Gastroesophageal sphincter (tissue), 4 donors: ENCODE measurements around the gene LNX2. TPM values are rescaled to one million over a fixed set of nuclear protein-coding genes. Genes with fewer than 3 reads are reported as not detected.

ENCODE experiments used
- ATAC-seq: fragments of 150-250 bp; one replicate; pipeline ENCODE4 v1.9.1; 2016; ENCODE audit warnings: mild to moderate bottlenecking, moderate library complexity
- H3K27ac ChIP-seq, 4 donors: fragments of 200-600 bp; sonication (generic) in 3 of 4; 1 replicate in 3 of 4; 2 replicates in 1 of 4; pipeline ENCODE4 v1.5.1; 2016 to 2019
- H3K27me3 ChIP-seq: fragments of 200-600 bp; sonication (generic); one replicate; pipeline ENCODE4 v1.5.1; 2019
- H3K36me3 ChIP-seq, 2 donors: fragments of 200-600 bp; sonication (generic); one replicate each; pipeline ENCODE4 v1.5.1; 2019; ENCODE audit warnings: control low read depth in 1 of 2
- H3K4me1 ChIP-seq, 3 donors: fragments of 200-600 bp; sonication (generic); 1 replicate in 2 of 3; 2 replicates in 1 of 3; pipeline ENCODE4 v1.5.1; 2016 to 2019; ENCODE audit warnings: control low read depth in 2 of 3
- H3K4me3 ChIP-seq, 2 donors: fragments of 200-600 bp; sonication (generic); one replicate each; pipeline ENCODE4 v1.5.1; 2019; ENCODE audit warnings: mild to moderate bottlenecking in 1 of 2, moderate library complexity in 1 of 2
- H3K9me3 ChIP-seq, 3 donors: fragments of 200-600 bp; sonication (generic); one replicate each; pipeline ENCODE4 v1.5.1; 2017 to 2019; ENCODE audit warnings: control low read depth in 2 of 3
- CTCF ChIP-seq, 4 experiments: fragments of 200-600 bp in 2 of 4; fragments of 450-650 bp in 2 of 4; sonication (generic) in 1 of 4; IDR thresholded peaks; one replicate each; pipeline ENCODE4 v1.5.1; 2017 to 2019; ENCODE audit warnings: antibody characterized with exemption in 4 of 4, mild to moderate bottlenecking in 2 of 4, moderate library complexity in 2 of 4
- EP300 ChIP-seq: sonication (generic); formaldehyde crosslinking; IDR thresholded peaks from one replicate; pipeline ENCODE4 v1.6.1; 2017; ENCODE audit warnings: antibody characterized with exemption, mild to moderate bottlenecking
- POLR2A ChIP-seq, 2 donors: fragments of 450-650 bp; IDR thresholded peaks; one replicate each; pipeline ENCODE4 v1.6.1; 2017; ENCODE audit warnings: antibody characterized with exemption in 2 of 2, mild to moderate bottlenecking in 2 of 2, moderate library complexity in 1 of 2
- POLR2AphosphoS5 ChIP-seq: sonication (generic); formaldehyde crosslinking; IDR thresholded peaks from one replicate; pipeline ENCODE4 v1.6.1; 2017; ENCODE audit warnings: antibody characterized with exemption
- WGBS, 2 donors: methylation state at CpG; one replicate each; pipeline ENCODE4 v1.1.5; 2018; ENCODE audit warnings: low coverage in 1 of 2; 5-methylcytosine and 5-hydroxymethylcytosine counted together
- total RNA-seq, 4 donors: library from RNA; depleted of rRNA; stranded (reverse); fragments of >200 nt; gene quantifications; one replicate each; pipeline ENCODE4 v1.1.0, GENCODE V29; 2016

LNX2 gene
- total RNA-seq, 4 donors from 2014 or later = 10.6 to 16.0 (median 14.0) TPM

DNA sequence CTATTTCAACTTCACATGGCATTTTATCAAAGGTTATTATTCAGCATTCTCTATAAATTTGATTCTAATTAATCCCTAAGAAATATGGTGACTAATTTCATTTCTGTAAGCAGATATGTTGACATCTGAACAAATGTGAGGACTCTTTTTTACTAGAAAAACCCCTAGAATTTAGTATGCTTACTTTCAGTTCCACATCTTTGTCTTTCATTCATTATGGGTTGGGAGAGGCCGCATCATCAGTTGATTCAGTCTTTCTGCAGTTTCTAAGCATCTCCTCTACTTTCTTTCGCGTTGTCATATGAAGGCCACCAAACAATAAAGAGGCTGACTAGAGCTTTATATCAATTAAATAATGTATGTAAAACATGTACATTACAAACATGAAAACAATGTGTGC, 114.5 kb downstream of the LNX2 start:
- TF ChIP-seq CTCF (IDR thresholded peaks at IDR 0.05) (no peak), POLR2A (IDR thresholded peaks at IDR 0.05) (no peak), EP300 (no peak), POLR2AphosphoS5 (no peak)
- WGBS, 2 donors = 92 to 96% methylated on average over 3 of the region's 3 CpGs
- H3K36me3 ChIP-seq = no peaks in the 10 kb centered on the region
- H3K27ac ChIP-seq = no peak overlapping the region
- H3K4me3 ChIP-seq = no peak overlapping the region
- H3K4me1 ChIP-seq = no peaks in the 10 kb centered on the region
- no peaks in the 10 kb centered on the region for H3K9me3 ChIP-seq
- H3K27me3 ChIP-seq = no peaks in the 10 kb centered on the region
- ATAC-seq = no peak

- Histone ChIP-seq H3K36me3 (no peaks in the 10 kb centered on the region), H3K27me3 (no peaks in the 10 kb centered on the region), H3K4me3 (no peak overlapping the region), H3K9me3 (no peaks in the 10 kb centered on the region), H3K4me1 (no peaks in the 10 kb centered on the region), H3K27ac (no peak overlapping the region)
- TF ChIP-seq POLR2A (IDR thresholded peaks at IDR 0.05) = no peak
- no peak for TF ChIP-seq POLR2AphosphoS5
- no peak for TF ChIP-seq CTCF (IDR thresholded peaks at IDR 0.05)
- ATAC-seq = no peak
- WGBS, 2 donors = 85 to 95% methylated on average over 2 to 5 of the region's 5 CpGs
Observed at GRCh38 chr13:27504868-27505194, 115.5 kb downstream of the LNX2 start.

- no peak for TF ChIP-seq EP300
- no peak for TF ChIP-seq POLR2AphosphoS5
- no peak for TF ChIP-seq POLR2A (IDR thresholded peaks at IDR 0.05)
- TF ChIP-seq CTCF (IDR thresholded peaks at IDR 0.05) = no peak
- Histone ChIP-seq H3K27ac (no peak overlapping the region), H3K4me1 (no peaks in the 10 kb centered on the region), H3K4me3 (no peak overlapping the region), H3K27me3 (no peaks in the 10 kb centered on the region), H3K9me3 (no peaks in the 10 kb centered on the region), H3K36me3 (no peaks in the 10 kb centered on the region)
- ATAC-seq = no peak
- WGBS, 2 donors = 54 to 64% methylated on average over 5 to 9 of the region's 12 CpGs
Observed at GRCh38 chr13:27504128-27504867, 116.0 kb downstream of the LNX2 start.

GRCh38 chr13:27500806-27501534, 119.4 kb downstream of the LNX2 start:
- TF ChIP-seq POLR2A (IDR thresholded peaks at IDR 0.05) = no peak
- no peak for TF ChIP-seq POLR2AphosphoS5
- TF ChIP-seq CTCF (IDR thresholded peaks at IDR 0.05) = no peak
- no peak overlapping the region for H3K4me3 ChIP-seq
- WGBS, 2 donors = 90% methylated on average over 11 to 13 of the region's 13 CpGs
- H3K27me3 ChIP-seq = no peaks in the 10 kb centered on the region
- H3K4me1 ChIP-seq = no peaks in the 10 kb centered on the region
- H3K9me3 ChIP-seq = no peaks in the 10 kb centered on the region
- ATAC-seq = no peak
- no peaks in the 10 kb centered on the region for H3K36me3 ChIP-seq
- H3K27ac ChIP-seq = no peak overlapping the region
